Stimulated activated naive B cell treated with anti-CD40 and anti-IgM and Interleukin-4, amounts not matched to agents 10 μg/mL and 1 μg/mL and 100 μg/mL, for 72 hours (primary cell): ENCODE measurements around the gene ING4.

Experiments
- ATAC-seq, 2 donors: fragments of 150-1000 bp; cut with Tn5 transposase; replicated peaks; 2 replicates each; pipeline ENCODE4 v1.10.0; 2021; ENCODE audit warnings: moderate library complexity in 1 of 2
- DNase-seq: peaks from one replicate; pipeline ENCODE4 v3.0.0; 2021
- H3K27ac Mint-ChIP-seq: one replicate; pipeline ENCODE4 v1.8.0; 2022; ENCODE audit warnings: mild to moderate bottlenecking, mixed read lengths
- H3K27me3 Mint-ChIP-seq, 2 donors: one replicate each; pipeline ENCODE4 v1.8.0; 2022; ENCODE audit warnings: mixed read lengths in 2 of 2
- H3K36me3 Mint-ChIP-seq, 2 donors: one replicate each; pipeline ENCODE4 v1.8.0; 2022; ENCODE audit warnings: mixed read lengths in 2 of 2, mild to moderate bottlenecking in 1 of 2
- H3K4me1 Mint-ChIP-seq, 2 donors: one replicate each; pipeline ENCODE4 v1.8.0; 2022; ENCODE audit warnings: mixed read lengths in 2 of 2, mild to moderate bottlenecking in 1 of 2
- H3K4me3 Mint-ChIP-seq, 2 donors: one replicate each; pipeline ENCODE4 v1.8.0; 2022; ENCODE audit warnings: mild to moderate bottlenecking in 2 of 2, mixed read lengths in 2 of 2, moderate library complexity in 1 of 2
- H3K9me3 Mint-ChIP-seq, 2 donors: one replicate each; pipeline ENCODE4 v1.8.0; 2022; ENCODE audit warnings: mixed read lengths in 2 of 2, mild to moderate bottlenecking in 1 of 2

The ING4 gene

GRCh38 chr12:6664902-6665301 is 2.0 kb upstream of the ING4 start:
- Mint-ChIP-seq H3K27me3 (no peaks in the 10 kb centered on the region), H3K4me1 (peaks cover 14 to 15% of the 10 kb centered on the region in 2 donors), H3K27ac (peak overlapping the region; percentile 56), H3K36me3 (peaks cover 22 to 34% of the 10 kb centered on the region in 2 donors), H3K9me3 (no peaks in the 10 kb centered on the region), H3K4me3 (no peak overlapping the region)
- no peak for DNase-seq
- no peak for ATAC-seq

- Mint-ChIP-seq H3K4me1 (peaks cover 18 to 25% of the 10 kb centered on the region in 2 donors), H3K9me3 (no peaks in the 10 kb centered on the region), H3K27me3 (no peaks in the 10 kb centered on the region), H3K36me3 (peaks cover 16 to 28% of the 10 kb centered on the region in 2 donors), H3K4me3 (peak overlapping the region; percentile 95 to 96), H3K27ac (peak overlapping the region; percentile 92)
- ATAC-seq (peak; percentile 33 to 36), DNase-seq (no peak)
Observed at GRCh38 chr12:6662602-6662905, 365 bp downstream of the ING4 start.

- ATAC-seq (no peak), DNase-seq (no peak)
- no peak overlapping the region for H3K27ac Mint-ChIP-seq
- H3K4me3 Mint-ChIP-seq = no peak overlapping the region
- H3K27me3 Mint-ChIP-seq = no peaks in the 10 kb centered on the region
- peaks cover 11 to 17% of the 10 kb centered on the region in 2 donors for H3K4me1 Mint-ChIP-seq
- H3K9me3 Mint-ChIP-seq = no peaks in the 10 kb centered on the region
- peaks cover 38 to 48% of the 10 kb centered on the region in 2 donors for H3K36me3 Mint-ChIP-seq
Observed at GRCh38 chr12:6653987-6654386, 8.9 kb downstream of the ING4 start.

GRCh38 chr12:6653342-6653741 is 9.6 kb downstream of the ING4 start:
- Mint-ChIP-seq H3K4me3 (no peak overlapping the region), H3K27me3 (no peaks in the 10 kb centered on the region), H3K27ac (no peak overlapping the region), H3K4me1 (peaks cover 7 to 11% of the 10 kb centered on the region in 2 donors), H3K9me3 (no peaks in the 10 kb centered on the region), H3K36me3 (peaks cover 35 to 42% of the 10 kb centered on the region in 2 donors)
- ATAC-seq (no peak), DNase-seq (no peak)

GRCh38 chr12:6652391-6652790 is 10.5 kb downstream of the ING4 start:
- H3K4me3 Mint-ChIP-seq = no peak overlapping the region
- no peak for ATAC-seq
- no peaks in the 10 kb centered on the region for H3K9me3 Mint-ChIP-seq
- H3K27me3 Mint-ChIP-seq = no peaks in the 10 kb centered on the region
- H3K27ac Mint-ChIP-seq = no peak overlapping the region
- DNase-seq = no peak
- H3K4me1 Mint-ChIP-seq = peaks cover 5 to 16% of the 10 kb centered on the region in 2 donors
- peaks cover 38 to 42% of the 10 kb centered on the region in 2 donors for H3K36me3 Mint-ChIP-seq

- DNase-seq (no peak), ATAC-seq (no peak)
- Mint-ChIP-seq H3K36me3 (peaks cover 40 to 46% of the 10 kb centered on the region in 2 donors), H3K4me1 (peaks cover 13 to 22% of the 10 kb centered on the region in 2 donors), H3K27ac (no peak overlapping the region), H3K9me3 (no peaks in the 10 kb centered on the region), H3K4me3 (no peak overlapping the region), H3K27me3 (no peaks in the 10 kb centered on the region)
Observed at GRCh38 chr12:6650832-6651231, 12.1 kb downstream of the ING4 start.

GRCh38 chr12:6647083-6647604 is 15.8 kb downstream of the ING4 start, which contains the start of gene ACRBP:
Gene ACRBP, minus strand, starts transcription at chr12:6647432. Its CDS starts 66 bp downstream, at chr12:6647366.
- peak within 1 kb of the TSS; percentile 94 for H3K27ac Mint-ChIP-seq
- H3K9me3 Mint-ChIP-seq = peaks cover 2 to 3% of the 10 kb centered on the region in 2 donors
- H3K4me1 Mint-ChIP-seq = peaks cover 32 to 43% of the 10 kb centered on the region in 2 donors
- peak; percentile 58 for DNase-seq
- peaks cover 29 to 36% of the 10 kb centered on the region in 2 donors for H3K36me3 Mint-ChIP-seq
- peak; percentile 51 to 72 for ATAC-seq
- peak within 1 kb of the TSS; percentile 85 to 91 for H3K4me3 Mint-ChIP-seq
- H3K27me3 Mint-ChIP-seq = no peaks in the 10 kb centered on the region

- DNase-seq (no peak), ATAC-seq (no peak)
- H3K4me1 Mint-ChIP-seq = peaks cover 32 to 43% of the 10 kb centered on the region in 2 donors
- no peaks in the 10 kb centered on the region for H3K27me3 Mint-ChIP-seq
- peaks cover 2 to 3% of the 10 kb centered on the region in 2 donors for H3K9me3 Mint-ChIP-seq
- peak overlapping the region; percentile 94 for H3K27ac Mint-ChIP-seq
- H3K4me3 Mint-ChIP-seq = peak overlapping the region; percentile 85 to 91
- peaks cover 27 to 33% of the 10 kb centered on the region in 2 donors for H3K36me3 Mint-ChIP-seq
Observed at GRCh38 chr12:6646276-6647082, 16.4 kb downstream of the ING4 start.

GRCh38 chr12:6644903-6645302 is 18.0 kb downstream of the ING4 start:
- peaks cover 35 to 43% of the 10 kb centered on the region in 2 donors for H3K4me1 Mint-ChIP-seq
- H3K27ac Mint-ChIP-seq = peak overlapping the region; percentile 87
- DNase-seq (no peak), ATAC-seq (no peak)
- no peaks in the 10 kb centered on the region for H3K27me3 Mint-ChIP-seq
- peaks cover 17 to 23% of the 10 kb centered on the region in 2 donors for H3K36me3 Mint-ChIP-seq
- peaks cover 2 to 3% of the 10 kb centered on the region in 2 donors for H3K9me3 Mint-ChIP-seq
- peak overlapping the region; percentile 79 for H3K4me3 Mint-ChIP-seq

- Mint-ChIP-seq H3K36me3 (peaks cover 14 to 23% of the 10 kb centered on the region in 2 donors), H3K4me1 (peaks cover 39 to 48% of the 10 kb centered on the region in 2 donors), H3K27ac (peak overlapping the region; percentile 87), H3K27me3 (no peaks in the 10 kb centered on the region), H3K9me3 (peaks cover 2 to 3% of the 10 kb centered on the region in 2 donors), H3K4me3 (peak overlapping the region; percentile 79)
- ATAC-seq (peak; percentile 83 to 84), DNase-seq (no peak)
Observed at GRCh38 chr12:6644257-6644596, 18.7 kb downstream of the ING4 start.

- H3K27ac Mint-ChIP-seq = peak overlapping the region; percentile 87
- H3K36me3 Mint-ChIP-seq = peaks cover 14 to 23% of the 10 kb centered on the region in 2 donors
- DNase-seq (no peak), ATAC-seq (peak; percentile 65 to 70)
- H3K27me3 Mint-ChIP-seq = no peaks in the 10 kb centered on the region
- H3K4me1 Mint-ChIP-seq = peaks cover 44 to 53% of the 10 kb centered on the region in 2 donors
- H3K9me3 Mint-ChIP-seq = peaks cover 2 to 3% of the 10 kb centered on the region in 2 donors
- H3K4me3 Mint-ChIP-seq = peak overlapping the region; percentile 79
Observed at GRCh38 chr12:6643569-6644256, 19.2 kb downstream of the ING4 start.

- DNase-seq (no peak), ATAC-seq (no peak)
- Mint-ChIP-seq H3K27me3 (no peaks in the 10 kb centered on the region), H3K9me3 (peaks cover 2 to 3% of the 10 kb centered on the region in 2 donors), H3K4me3 (no peak overlapping the region), H3K4me1 (peaks cover 52 to 55% of the 10 kb centered on the region in 2 donors), H3K27ac (no peak overlapping the region), H3K36me3 (peaks cover 4 to 7% of the 10 kb centered on the region in 2 donors)
Observed at GRCh38 chr12:6641131-6641530, 21.8 kb downstream of the ING4 start.

GRCh38 chr12:6640497-6640896 is 22.4 kb downstream of the ING4 start:
- Mint-ChIP-seq H3K27ac (peak overlapping the region; percentile 70), H3K27me3 (no peaks in the 10 kb centered on the region), H3K4me3 (no peak overlapping the region), H3K9me3 (peaks cover 2 to 3% of the 10 kb centered on the region in 2 donors), H3K4me1 (peaks cover 55 to 61% of the 10 kb centered on the region in 2 donors), H3K36me3 (peaks cover 5 to 7% of the 10 kb centered on the region in 2 donors)
- no peak for ATAC-seq
- no peak for DNase-seq

GRCh38 chr12:6639151-6639801 is 23.6 kb downstream of the ING4 start:
- no peak overlapping the region for H3K4me3 Mint-ChIP-seq
- peaks cover 5 to 7% of the 10 kb centered on the region in 2 donors for H3K36me3 Mint-ChIP-seq
- no peak for DNase-seq
- H3K27ac Mint-ChIP-seq = peak overlapping the region; percentile 94
- H3K27me3 Mint-ChIP-seq = no peaks in the 10 kb centered on the region
- peaks cover 2 to 3% of the 10 kb centered on the region in 2 donors for H3K9me3 Mint-ChIP-seq
- H3K4me1 Mint-ChIP-seq = peaks cover 52 to 61% of the 10 kb centered on the region in 2 donors
- no peak for ATAC-seq
